Measurements from ENCODE around the gene RAI1.

RAI1 gene

GRCh38 chr17:17844500-17844899 lies 163.2 kb downstream of the RAI1 start:
- Mint-ChIP-seq H3K4me3 (no peak overlapping the region), H3K36me3 (ENCODE audit: low read depth) (no peaks in the 10 kb centered on the region), H3K4me1 (peaks cover 12% of the 10 kb centered on the region), H3K27me3 (ENCODE audit: low read depth) (no peaks in the 10 kb centered on the region), H3K9me3 (no peaks in the 10 kb centered on the region), H3K27ac (no peak overlapping the region)
- no peak for TF ChIP-seq CTCF (IDR thresholded peaks at IDR 0.05; ENCODE audit: unreplicated experiment in 3 of 3)

GRCh38 chr17:17845046-17845775 lies 164.0 kb downstream of the RAI1 start:
- TF ChIP-seq CTCF (IDR thresholded peaks at IDR 0.05; ENCODE audit: unreplicated experiment in 3 of 3) = no peak
- Mint-ChIP-seq H3K9me3 (no peaks in the 10 kb centered on the region), H3K36me3 (ENCODE audit: low read depth) (no peaks in the 10 kb centered on the region), H3K4me1 (peaks cover 15% of the 10 kb centered on the region), H3K4me3 (no peak overlapping the region), H3K27ac (no peak overlapping the region), H3K27me3 (ENCODE audit: low read depth) (no peaks in the 10 kb centered on the region)

- Mint-ChIP-seq H3K4me3 (no peak overlapping the region), H3K27ac (no peak overlapping the region), H3K9me3 (no peaks in the 10 kb centered on the region)
Measured at GRCh38 chr17:17846003-17846402, 164.7 kb downstream of the RAI1 start.

GRCh38 chr17:17846645-17847044 lies 165.4 kb downstream of the RAI1 start:
- Mint-ChIP-seq H3K9me3 (no peaks in the 10 kb centered on the region), H3K27ac (no peak overlapping the region), H3K4me3 (no peak overlapping the region), H3K27me3 (ENCODE audit: low read depth) (no peaks in the 10 kb centered on the region), H3K36me3 (ENCODE audit: low read depth) (no peaks in the 10 kb centered on the region), H3K4me1 (peaks cover 22% of the 10 kb centered on the region)
- TF ChIP-seq CTCF (IDR thresholded peaks at IDR 0.05; ENCODE audit: unreplicated experiment in 3 of 3) = no peak

More at GRCh38 chr17:17846003-17846402, 164.7 kb downstream of the RAI1 start:
- H3K36me3 Mint-ChIP-seq (ENCODE audit: low read depth) = no peaks in the 10 kb centered on the region
- no peaks in the 10 kb centered on the region for H3K27me3 Mint-ChIP-seq (ENCODE audit: low read depth)
- no peak for TF ChIP-seq CTCF (IDR thresholded peaks at IDR 0.05; ENCODE audit: unreplicated experiment in 3 of 3)
- peaks cover 20% of the 10 kb centered on the region for H3K4me1 Mint-ChIP-seq

- Mint-ChIP-seq H3K4me3 (no peak overlapping the region), H3K27ac (no peak overlapping the region), H3K36me3 (ENCODE audit: low read depth) (no peaks in the 10 kb centered on the region), H3K9me3 (no peaks in the 10 kb centered on the region), H3K4me1 (peaks cover 26% of the 10 kb centered on the region), H3K27me3 (ENCODE audit: low read depth) (no peaks in the 10 kb centered on the region)
- TF ChIP-seq CTCF (IDR thresholded peaks at IDR 0.05; ENCODE audit: unreplicated experiment in 3 of 3) = no peak
Measured at GRCh38 chr17:17847118-17847689, 165.9 kb downstream of the RAI1 start.

- Mint-ChIP-seq H3K27ac (no peak overlapping the region), H3K4me3 (no peak overlapping the region), H3K4me1 (peaks cover 26% of the 10 kb centered on the region), H3K27me3 (ENCODE audit: low read depth) (no peaks in the 10 kb centered on the region), H3K9me3 (no peaks in the 10 kb centered on the region), H3K36me3 (ENCODE audit: low read depth) (no peaks in the 10 kb centered on the region)
- TF ChIP-seq CTCF (IDR thresholded peaks at IDR 0.05; ENCODE audit: unreplicated experiment in 3 of 3) = no peak
Measured at GRCh38 chr17:17847726-17848125, 166.5 kb downstream of the RAI1 start.

All from nephron (organoid).